GM21381 (cell line): ENCODE data around the gene NCKAP5.

Source experiments
- ATAC-seq: cut with Tn5 transposase; IDR thresholded peaks from one replicate; pipeline ENCODE4 v1.9.1; 2021; ENCODE audit warnings: mild to moderate bottlenecking, moderate library complexity; ENCODE audit not compliant: unreplicated experiment

The NCKAP5 gene

GRCh38 chr2:132623096-132623839 is 945.0 kb downstream of the NCKAP5 start:
- no peak for ATAC-seq
